GM21786 (cell line): Measurements from ENCODE around the gene SLC38A11.

Source experiments
- ATAC-seq: cut with Tn5 transposase; IDR thresholded peaks from one replicate; pipeline ENCODE4 v1.9.1; 2021; ENCODE audit not compliant: unreplicated experiment

SLC38A11 gene

DNA sequence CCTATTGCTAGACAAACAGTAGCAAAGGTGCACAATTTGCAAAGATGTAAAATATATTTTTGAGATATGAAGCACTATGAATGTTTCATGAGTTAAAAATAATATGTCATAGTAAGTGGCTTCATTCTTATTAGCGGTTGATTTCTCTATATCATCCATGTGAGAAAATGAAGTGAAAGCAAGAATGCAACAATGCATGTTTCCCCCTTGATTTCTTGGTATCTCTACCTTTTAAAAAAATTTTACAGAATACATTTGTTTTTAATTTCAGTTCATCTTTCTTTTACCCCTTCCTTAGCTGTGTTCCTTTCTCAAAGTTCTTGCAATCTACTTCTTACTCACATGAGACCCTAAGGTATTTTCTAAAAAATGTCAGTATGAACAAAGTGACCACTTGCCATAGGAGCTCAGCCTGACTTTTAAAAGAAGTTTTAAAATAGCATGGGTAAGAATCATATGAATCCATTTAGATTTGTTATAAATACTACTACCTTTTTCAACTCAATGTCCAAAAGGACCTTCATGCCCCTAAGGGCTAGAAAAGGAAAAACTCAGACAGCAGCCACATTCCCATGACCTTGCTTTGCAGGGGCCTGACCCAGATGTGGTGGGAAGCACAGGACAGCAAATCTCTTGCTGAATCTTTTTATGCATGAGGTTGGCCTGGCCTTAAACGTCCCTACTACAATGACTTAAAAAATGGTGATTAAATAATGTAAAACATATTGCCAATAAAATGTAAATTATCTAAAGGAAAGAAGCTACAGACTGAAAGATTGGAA, 14.8 kb upstream of the SLC38A11 start:
- ATAC-seq, result no peak

GRCh38 chr2:164967781-164968228, 12.5 kb upstream of the SLC38A11 start:
- no peak for ATAC-seq

DNA sequence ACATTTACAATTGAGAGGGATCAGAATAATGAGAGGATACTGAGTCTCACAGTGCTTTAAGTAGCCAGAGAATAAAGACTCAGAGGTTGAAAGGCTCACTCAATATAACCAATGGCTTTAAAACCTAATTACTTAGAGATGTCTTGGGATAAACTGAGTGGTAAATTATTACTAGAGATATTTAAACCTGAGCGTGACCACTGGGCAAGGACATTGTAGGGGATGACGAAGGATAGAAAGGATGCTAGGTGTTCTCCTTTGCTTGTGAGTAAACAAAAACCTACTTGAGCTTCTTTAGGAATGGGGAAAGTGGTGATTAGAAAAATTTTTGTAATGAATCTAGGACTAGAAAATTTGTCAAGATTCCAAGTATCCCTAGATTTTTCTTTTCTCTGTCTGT, 12.0 kb upstream of the SLC38A11 start:
- no peak for ATAC-seq

- no peak for ATAC-seq
Observed at GRCh38 chr2:164964700-164965099, 9.4 kb upstream of the SLC38A11 start.

GRCh38 chr2:164960159-164960558, 4.8 kb upstream of the SLC38A11 start:
- ATAC-seq, result no peak

GRCh38 chr2:164954186-164954585, 1.1 kb downstream of the SLC38A11 start:
- no peak for ATAC-seq

DNA sequence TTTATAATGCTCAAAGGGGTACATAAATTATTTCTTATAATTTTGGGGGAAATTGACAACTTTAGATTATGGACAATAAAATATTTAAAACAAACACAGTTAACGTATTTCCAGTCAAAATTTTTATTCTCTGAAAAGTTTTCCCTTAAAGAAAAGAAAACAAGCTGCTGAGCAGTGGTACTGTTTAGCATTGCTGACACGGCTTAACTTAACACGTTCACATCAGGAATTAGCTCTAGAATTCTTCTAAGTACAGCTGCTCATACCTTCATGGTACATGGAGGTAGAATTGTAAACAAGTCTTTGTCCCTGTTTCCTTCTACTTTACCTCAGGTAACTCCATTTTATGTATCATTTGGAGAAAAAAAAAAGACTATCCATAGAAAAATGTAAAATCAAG, 2.0 kb downstream of the SLC38A11 start:
- ATAC-seq, result no peak

DNA sequence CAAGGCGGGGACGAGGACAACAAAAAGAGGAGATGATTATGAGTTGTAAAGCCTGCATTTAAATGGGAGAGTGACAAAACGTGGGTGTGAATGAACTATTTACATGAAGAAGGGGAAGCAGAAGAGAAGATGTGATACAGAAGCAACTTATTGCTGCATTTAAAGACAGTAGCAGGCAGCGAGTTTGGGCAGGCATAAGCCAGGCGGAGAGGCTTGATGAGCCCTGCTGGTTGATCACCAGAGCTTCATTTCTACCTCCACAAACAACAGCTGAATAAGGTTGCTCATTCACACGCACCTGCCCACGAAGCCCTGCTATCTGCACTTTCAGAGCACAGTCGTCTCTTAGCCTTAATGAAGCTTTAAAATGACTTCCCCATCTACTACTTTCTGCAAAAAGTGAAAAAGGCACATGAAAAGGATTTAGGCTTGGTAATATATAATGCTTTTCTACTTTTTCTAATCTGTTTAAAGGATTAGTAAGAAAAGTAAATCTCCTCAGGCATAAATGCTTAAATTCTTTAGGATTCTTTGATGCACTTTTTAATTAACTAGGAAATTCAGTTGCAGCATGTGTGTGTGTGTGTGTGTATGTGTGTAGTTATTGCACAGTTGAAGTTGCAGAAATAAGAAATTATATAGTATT, 3.1 kb downstream of the SLC38A11 start:
- no peak for ATAC-seq

- ATAC-seq, result no peak
Observed at GRCh38 chr2:164948540-164948939, 6.8 kb downstream of the SLC38A11 start.

DNA sequence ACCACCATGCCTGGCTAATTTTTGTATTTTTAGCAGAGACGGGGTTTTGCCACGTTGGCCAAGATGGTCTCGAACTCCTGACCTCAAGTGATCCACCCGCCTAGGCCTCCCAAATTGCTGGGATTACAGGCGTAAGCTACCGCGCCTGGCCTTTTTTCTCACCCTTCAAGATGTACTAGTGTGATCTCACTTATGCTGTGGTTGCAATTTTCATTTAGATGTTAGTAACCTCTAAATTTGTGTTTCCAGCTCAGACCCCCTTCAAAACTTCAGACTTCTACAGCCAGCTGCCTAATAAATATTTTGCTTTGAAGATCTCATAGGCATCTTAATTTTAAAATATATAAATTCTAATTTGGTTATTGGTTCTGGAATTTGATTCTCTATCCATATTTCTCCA, 8.0 kb downstream of the SLC38A11 start:
- no peak for ATAC-seq

DNA sequence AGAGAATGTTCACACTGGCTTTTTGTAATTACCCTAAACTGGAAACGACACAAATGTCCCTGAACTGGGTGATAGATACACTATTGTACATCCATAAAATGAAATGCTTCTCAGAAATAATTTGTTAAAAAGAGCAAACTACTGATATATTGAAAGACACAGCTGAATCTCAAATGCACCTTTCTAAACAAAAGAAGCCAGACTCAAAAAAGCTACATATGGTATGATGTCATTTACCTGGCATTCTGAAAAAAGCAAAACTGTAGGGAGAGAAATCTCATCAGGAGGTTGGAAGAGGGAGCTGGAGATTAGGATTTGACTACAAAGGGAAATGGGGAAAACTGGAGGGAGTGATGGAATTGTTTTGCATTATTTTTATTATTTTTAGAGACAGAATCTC, 12.0 kb downstream of the SLC38A11 start:
- no peak for ATAC-seq

GRCh38 chr2:164937864-164938401, 17.4 kb downstream of the SLC38A11 start:
- no peak for ATAC-seq

GRCh38 chr2:164935118-164936101, 19.9 kb downstream of the SLC38A11 start:
- ATAC-seq, result no peak

GRCh38 chr2:164934401-164935117, 20.8 kb downstream of the SLC38A11 start:
- no peak for ATAC-seq

DNA sequence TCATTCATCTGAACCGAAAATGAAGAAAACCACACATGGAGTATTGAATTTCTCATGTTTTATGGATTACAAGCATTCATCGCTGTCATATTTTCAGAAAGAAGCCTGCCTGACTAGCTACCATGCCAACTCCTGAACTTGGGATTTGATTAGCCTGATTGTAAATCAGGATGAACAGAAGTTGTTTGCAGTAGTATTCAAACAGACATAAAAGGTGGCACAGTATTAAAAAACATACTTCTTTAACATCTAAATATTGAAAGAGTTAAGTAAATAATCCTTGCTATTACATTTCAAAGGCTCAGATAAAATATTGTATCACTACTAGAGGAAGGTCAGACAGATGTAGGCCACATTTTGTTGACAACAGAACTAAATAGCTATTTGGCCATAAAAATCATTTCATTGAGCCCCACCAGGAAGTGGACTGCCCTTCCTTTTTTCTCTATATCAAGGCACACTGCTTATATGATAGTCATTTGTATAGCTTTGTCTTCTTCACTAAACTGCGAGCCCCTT, 21.6 kb downstream of the SLC38A11 start:
- ATAC-seq, result no peak

GRCh38 chr2:164932377-164932776, 22.9 kb downstream of the SLC38A11 start:
- ATAC-seq, result no peak

DNA sequence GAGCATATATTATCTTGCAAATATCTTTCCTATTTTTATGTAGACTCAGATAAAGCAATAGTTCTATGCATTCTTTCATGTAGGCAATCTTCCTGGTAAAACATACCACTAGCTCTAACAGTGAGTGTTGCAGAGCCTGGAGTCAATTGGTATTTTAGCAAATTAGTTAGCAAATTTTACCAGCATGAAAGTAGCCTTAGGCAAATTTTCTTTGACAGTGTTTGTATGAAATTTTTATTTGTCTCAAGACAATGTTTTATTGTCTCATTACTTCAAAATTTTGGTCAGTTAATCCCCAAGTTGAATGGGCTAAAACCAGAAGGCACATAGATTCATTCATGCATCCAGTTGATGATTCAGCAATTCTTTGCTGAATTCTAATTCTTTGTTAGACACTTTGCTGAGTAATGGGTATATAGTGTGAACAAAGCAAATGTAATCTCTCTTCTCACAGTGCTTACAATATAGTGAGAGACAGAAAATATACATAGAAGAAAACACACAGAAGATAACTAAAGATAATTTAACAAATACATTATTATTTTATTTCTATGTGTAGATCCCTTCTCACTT, 27.1 kb downstream of the SLC38A11 start:
- no peak for ATAC-seq

DNA sequence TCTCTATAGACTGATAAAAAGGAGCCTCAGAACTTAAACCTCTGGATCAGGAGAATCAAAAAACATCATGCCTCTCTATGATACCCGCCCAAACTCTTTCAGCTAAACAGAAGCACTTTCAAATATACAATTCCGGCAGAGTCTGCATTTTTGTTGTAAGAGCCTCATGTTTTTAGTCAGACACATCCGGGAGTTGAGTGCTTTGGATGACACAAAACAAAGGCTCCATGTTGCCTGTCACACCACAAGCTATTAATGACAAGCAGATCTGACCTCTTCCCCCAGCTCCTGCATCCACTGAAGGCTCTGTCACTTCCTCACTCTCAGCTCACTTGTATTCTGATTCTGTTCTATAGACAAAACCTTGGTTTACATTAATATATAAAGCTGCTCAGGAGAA, 33.2 kb downstream of the SLC38A11 start:
- no peak for ATAC-seq

GRCh38 chr2:164920430-164920829, 34.9 kb downstream of the SLC38A11 start:
- ATAC-seq, result no peak
